CD4-positive, alpha-beta T cell treated with Interleukin-6 for 4 hours (primary cell): ENCODE measurements around the gene NAA38.
"Not testable (repeated sequence)": the region's sequence is repeated elsewhere in the genome, so short reads cannot be mapped to it uniquely, and the experiment has no call there.

ENCODE experiments used
- DNase-seq: peaks from one replicate; pipeline ENCODE4 v3.0.0-alpha.2; 2020; ENCODE audit warnings: mixed read lengths

The NAA38 gene

GRCh38 chr17:7820231-7820630 lies 37.1 kb downstream of the NAA38 start:
- no peak for DNase-seq

- no peak for DNase-seq
Observed at GRCh38 chr17:7818746-7819645, 38.4 kb downstream of the NAA38 start.

- DNase-seq: no peak
Observed at GRCh38 chr17:7818026-7818425, 39.3 kb downstream of the NAA38 start.

DNA sequence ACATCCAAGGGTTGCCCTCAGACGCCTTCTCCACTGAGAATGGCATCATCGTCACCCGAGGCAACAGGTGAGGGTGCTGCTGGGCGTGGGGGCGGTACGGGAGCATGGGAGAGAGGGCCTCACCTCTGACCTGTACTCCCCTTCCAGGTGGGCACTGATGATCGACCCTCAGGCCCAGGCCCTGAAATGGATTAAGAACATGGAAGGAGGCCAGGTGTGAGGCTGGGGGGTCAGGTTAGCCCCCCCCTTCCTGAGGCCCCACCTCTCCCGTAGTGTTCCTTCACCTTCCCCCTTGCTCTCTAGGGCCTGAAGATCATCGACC lies 39.8 kb downstream of the NAA38 start:
- no peak for DNase-seq

- no peak for DNase-seq
Observed at GRCh38 chr17:7816926-7817642, 40.3 kb downstream of the NAA38 start.

DNA sequence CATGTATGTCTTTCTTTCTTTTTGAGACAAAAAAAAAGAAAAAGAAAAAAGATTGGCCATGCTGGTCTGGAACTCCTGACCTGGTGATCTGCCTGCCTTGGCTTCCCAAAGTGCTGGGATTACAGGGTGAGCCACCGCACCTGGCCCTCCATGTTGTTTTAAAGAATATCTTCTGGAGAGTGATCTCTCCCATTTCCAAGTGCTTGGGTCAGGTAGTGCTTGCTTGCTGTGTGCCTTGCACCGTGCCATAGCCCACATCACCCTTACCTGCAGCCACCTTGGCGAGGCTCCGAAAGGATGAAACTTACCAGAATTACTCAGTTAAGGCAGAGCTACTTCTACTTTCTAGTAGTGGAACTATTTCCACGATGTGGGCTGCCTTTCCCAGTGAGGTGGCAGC lies 42.4 kb downstream of the NAA38 start:
- DNase-seq: no peak

DNA sequence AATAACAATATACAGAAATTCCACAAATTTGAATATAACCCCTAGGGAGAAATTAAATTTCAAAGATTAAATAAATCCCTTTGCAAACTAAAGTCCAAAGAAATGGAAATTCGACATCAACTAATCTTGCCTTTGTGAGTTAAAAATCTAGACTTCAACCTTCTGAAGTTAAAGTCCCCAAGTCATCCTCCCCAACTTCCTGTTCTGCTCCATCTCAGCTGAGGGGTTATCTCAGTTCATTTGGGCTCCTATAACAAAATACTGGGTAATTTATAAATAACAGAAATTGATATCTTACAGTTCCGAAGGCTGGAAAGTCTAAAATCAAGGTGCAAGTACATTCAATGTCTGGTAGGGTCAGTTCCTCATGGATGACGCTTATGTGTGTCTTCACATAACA lies 46.1 kb downstream of the NAA38 start:
- no peak for DNase-seq

DNA sequence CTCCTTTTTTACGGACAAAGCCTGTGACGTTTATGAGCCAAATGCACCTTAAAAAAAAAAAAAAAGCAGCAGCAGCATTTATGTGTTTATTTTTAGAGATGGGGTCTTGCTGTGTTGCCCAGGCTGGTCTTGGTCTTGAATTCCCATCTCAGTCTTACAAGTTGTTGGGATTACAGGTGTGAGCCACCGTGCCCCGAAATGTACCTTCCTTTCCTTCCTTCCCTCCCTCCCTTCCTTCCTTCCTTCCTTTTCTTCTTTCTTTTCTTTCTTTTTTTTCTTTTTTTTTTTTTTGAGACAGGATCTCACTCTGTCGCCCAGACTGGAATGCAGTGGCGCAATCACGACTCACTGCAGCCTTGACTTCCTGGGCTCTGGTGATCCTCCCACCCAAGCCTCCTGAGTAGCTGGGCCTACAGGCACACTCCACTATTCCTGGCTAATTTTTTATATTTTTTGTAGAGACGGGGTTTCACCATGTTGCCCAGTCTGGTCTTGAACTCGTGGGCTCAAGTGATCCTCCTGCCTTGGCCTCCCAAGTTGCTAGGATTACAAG lies 47.5 kb downstream of the NAA38 start:
- not testable (repeated sequence) for DNase-seq

GRCh38 chr17:7809086-7809790 lies 48.1 kb downstream of the NAA38 start:
- no peak for DNase-seq

- no peak for DNase-seq
Observed at GRCh38 chr17:7807206-7807605, 50.2 kb downstream of the NAA38 start.
